ENCODE results near the gene IFNG. TPM values are rescaled to one million over a fixed set of nuclear protein-coding genes. Genes with fewer than 3 reads are reported as not detected.

IFNG gene
- total RNA-seq, 1 experiment from 2014 or later = not detected

DNA sequence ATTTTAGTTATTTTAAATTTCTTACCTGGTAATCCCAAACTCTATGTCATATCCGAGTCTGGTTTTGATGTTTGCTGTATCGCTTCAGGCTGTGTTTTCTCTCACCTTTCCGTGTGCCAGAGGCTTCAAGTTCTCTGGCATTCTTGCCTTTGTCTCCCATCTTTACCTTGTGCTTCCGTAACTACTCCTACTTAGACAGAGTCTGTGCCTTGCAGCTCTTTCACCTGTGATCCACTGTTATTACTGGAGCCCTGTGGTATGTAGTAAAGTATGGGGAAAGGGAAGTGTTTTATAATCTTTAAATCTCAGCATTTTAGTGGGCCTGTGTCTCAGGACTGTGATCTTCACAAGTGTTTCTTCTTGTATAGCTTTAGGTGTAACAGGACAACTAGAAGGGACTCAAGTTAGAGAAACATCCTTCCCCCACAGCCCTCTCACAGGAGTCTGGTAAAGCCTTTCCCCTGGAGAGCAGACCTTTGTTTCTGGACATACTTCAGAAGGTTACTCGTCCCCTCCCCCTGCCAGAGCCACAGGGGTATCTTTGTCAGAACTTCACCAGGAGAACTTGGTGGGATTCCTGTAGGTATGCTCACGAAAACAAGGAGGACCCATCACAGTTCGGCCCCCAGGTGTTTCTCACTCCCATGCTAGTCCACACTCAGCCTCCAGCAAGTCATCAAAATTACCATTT, 11.1 kb downstream of the IFNG start:
- DNase-seq = no peak
- no peak overlapping the region for H3K14ac ChIP-seq (ENCODE audit: insufficient read depth, low read length)
- no peak overlapping the region for H3K9ac ChIP-seq (ENCODE audit: extremely low read depth, insufficient read length, low read length)
- H3K79me1 ChIP-seq (ENCODE audit: insufficient read depth, low read depth, low read length, poor library complexity, severe bottlenecking) = no peaks in the 10 kb centered on the region
- peaks cover 21 to 22% of the 10 kb centered on the region in 2 experiments for H3K4me1 Mint-ChIP-seq
- H3K4me3 Mint-ChIP-seq = no peak overlapping the region
- H3K79me2 ChIP-seq (ENCODE audit: insufficient read depth, low read length) = no peaks in the 10 kb centered on the region
- H2AFZ ChIP-seq (ENCODE audit: low read length) = no peak overlapping the region
- no peak overlapping the region for H3K4ac ChIP-seq (ENCODE audit: low read depth, low read length)
- TF ChIP-seq, protein P1, sequence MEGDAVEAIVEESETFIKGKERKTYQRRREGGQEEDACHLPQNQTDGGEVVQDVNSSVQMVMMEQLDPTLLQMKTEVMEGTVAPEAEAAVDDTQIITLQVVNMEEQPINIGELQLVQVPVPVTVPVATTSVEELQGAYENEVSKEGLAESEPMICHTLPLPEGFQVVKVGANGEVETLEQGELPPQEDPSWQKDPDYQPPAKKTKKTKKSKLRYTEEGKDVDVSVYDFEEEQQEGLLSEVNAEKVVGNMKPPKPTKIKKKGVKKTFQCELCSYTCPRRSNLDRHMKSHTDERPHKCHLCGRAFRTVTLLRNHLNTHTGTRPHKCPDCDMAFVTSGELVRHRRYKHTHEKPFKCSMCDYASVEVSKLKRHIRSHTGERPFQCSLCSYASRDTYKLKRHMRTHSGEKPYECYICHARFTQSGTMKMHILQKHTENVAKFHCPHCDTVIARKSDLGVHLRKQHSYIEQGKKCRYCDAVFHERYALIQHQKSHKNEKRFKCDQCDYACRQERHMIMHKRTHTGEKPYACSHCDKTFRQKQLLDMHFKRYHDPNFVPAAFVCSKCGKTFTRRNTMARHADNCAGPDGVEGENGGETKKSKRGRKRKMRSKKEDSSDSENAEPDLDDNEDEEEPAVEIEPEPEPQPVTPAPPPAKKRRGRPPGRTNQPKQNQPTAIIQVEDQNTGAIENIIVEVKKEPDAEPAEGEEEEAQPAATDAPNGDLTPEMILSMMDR (conservative IDR thresholded peaks at IDR 0.05) = no peak
- H3K27me3 ChIP-seq (ENCODE audit: insufficient read depth, low read length) = no peaks in the 10 kb centered on the region
- H2BK15ac ChIP-seq (ENCODE audit: low read depth, low read length) = no peak overlapping the region
- no peak overlapping the region for H4K8ac ChIP-seq (replicated peaks; ENCODE audit: insufficient read length, low read depth, low read length)
- H3K4me1 ChIP-seq (ENCODE audit: insufficient read depth, low read length) = peaks cover 2% of the 10 kb centered on the region; the same call in 1 of the 2 replicates
- no peak overlapping the region for H3K23ac ChIP-seq (ENCODE audit: insufficient read length, low read depth, low read length)
- no peak overlapping the region for H2BK5ac ChIP-seq (ENCODE audit: insufficient read length, low read length)
- H2BK120ac ChIP-seq (ENCODE audit: low read depth, low read length, poor library complexity, severe bottlenecking) = no peak overlapping the region
- no peak overlapping the region for H3T11ph ChIP-seq (ENCODE audit: low read length)
- H3K9me3 ChIP-seq (ENCODE audit: control insufficient read depth, low read depth, low read length) = no peaks in the 10 kb centered on the region
- H3K27me3 Mint-ChIP-seq (ENCODE audit: low read depth) = no peaks in the 10 kb centered on the region; the same call in 1 of the 2 replicates
- H2BK20ac ChIP-seq (ENCODE audit: low read depth, low read length, poor library complexity, severe bottlenecking) = no peak overlapping the region
- no peak overlapping the region for H2BK12ac ChIP-seq (ENCODE audit: insufficient read length, low read depth, low read length)
- no peaks in the 10 kb centered on the region for H4K20me1 ChIP-seq (ENCODE audit: control insufficient read depth, insufficient read depth, insufficient read length)
- no peaks in the 10 kb centered on the region; a peak in 1 of 7 replicates for H3K36me3 Mint-ChIP-seq (ENCODE audit: insufficient read depth in 1 of 3, low read depth in 3 of 3)
- H3K27ac ChIP-seq (ENCODE audit: insufficient read length, low read depth, low read length) = no peak overlapping the region
- H3K56ac ChIP-seq (ENCODE audit: insufficient read length, low read depth, low read length) = no peak overlapping the region
- H3K4me2 ChIP-seq (ENCODE audit: insufficient read depth, insufficient read length, low read length) = no peak overlapping the region
- H3K9me3 Mint-ChIP-seq = no peaks in the 10 kb centered on the region
- no peaks in the 10 kb centered on the region for H3K23me2 ChIP-seq (ENCODE audit: insufficient read length, low read depth, low read length, poor library complexity, severe bottlenecking)
- no CpG with 5 or more reads among the region's 7 CpGs for WGBS (ENCODE audit: extremely low coverage, insufficient read length, low lambda C conversion rate)
- H3K18ac ChIP-seq (ENCODE audit: insufficient read length, low read depth, low read length) = no peak overlapping the region
- no peak overlapping the region for H2AK5ac ChIP-seq (ENCODE audit: insufficient read length, low read length)
- no peak overlapping the region for H4K5ac ChIP-seq (ENCODE audit: insufficient read length, low read depth, low read length)
- no peak overlapping the region for H4K91ac ChIP-seq (ENCODE audit: insufficient read length, low read depth, low read length)
- no peak overlapping the region for H3K27ac Mint-ChIP-seq

All from H9 (cell line).